HepG2 (cell line): ENCODE results near the gene PRR12. TPM values are rescaled to one million over a fixed set of nuclear protein-coding genes. Genes with fewer than 3 reads are reported as not detected.
A peak's percentile ranks its signal among the peaks of the same experiment; 100 is the strongest.

ENCODE experiments used
- ADNP ChIP-seq: sonication (generic); formaldehyde crosslinking; IDR thresholded peaks from 2 replicates; pipeline ENCODE4 v1.4.0; 2020; ENCODE audit warnings: missing genetic modification reagents
- ARID5B ChIP-seq: IDR thresholded peaks from 2 replicates; pipeline ENCODE4 v1.4.0; 2020; ENCODE audit warnings: mild to moderate bottlenecking, missing genetic modification reagents
- NCOR1 ChIP-seq: fragments of 200-600 bp; sonication (generic); IDR thresholded peaks from 2 replicates; pipeline ENCODE4 v1.7.0; 2017; ENCODE audit warnings: antibody characterized with exemption, low read length, borderline replicate concordance
- NR2C2 ChIP-seq: sonication (generic); formaldehyde crosslinking; IDR thresholded peaks from 2 replicates; pipeline ENCODE4 v1.4.0; 2020; ENCODE audit warnings: missing genetic modification reagents, mild to moderate bottlenecking, moderate library complexity, borderline replicate concordance
- RARG ChIP-seq: sonication (generic); formaldehyde crosslinking; IDR thresholded peaks from 2 replicates; pipeline ENCODE4 v1.4.0; 2020; ENCODE audit warnings: low read depth, mild to moderate bottlenecking, missing genetic modification reagents
- REL ChIP-seq: sonication (generic); formaldehyde crosslinking; conservative IDR thresholded peaks from 2 replicates; pipeline ENCODE4 v1.8.0; 2022; ENCODE audit warnings: mild to moderate bottlenecking, missing genetic modification reagents, moderate library complexity
- RXRA ChIP-seq: sonication (generic); formaldehyde crosslinking; IDR thresholded peaks from 2 replicates; pipeline ENCODE4 v1.5.1; 2020; ENCODE audit warnings: missing genetic modification reagents
- SMYD3 ChIP-seq: sonication (generic); formaldehyde crosslinking; IDR thresholded peaks from 2 replicates; pipeline ENCODE4 v1.8.1; 2023; ENCODE audit warnings: mild to moderate bottlenecking, missing genetic modification reagents
- SP1 ChIP-seq, 2 experiments: fragments of 450-650 bp in 1 of 2; sonication (generic) in 1 of 2; formaldehyde crosslinking in 1 of 2; IDR thresholded peaks; 2 replicates each; pipeline versions ENCODE4 v1.4.0 to v1.6.1; 2016 to 2020; ENCODE audit warnings: missing genetic modification reagents in 1 of 2
- ZBTB33 ChIP-seq: sonication (generic); formaldehyde crosslinking; IDR thresholded peaks from 2 replicates; pipeline ENCODE4 v1.4.0; 2020; ENCODE audit warnings: missing genetic modification reagents
- ZNF276 ChIP-seq: sonication (generic); formaldehyde crosslinking; IDR thresholded peaks from 2 replicates; pipeline ENCODE4 v1.4.0; 2020; ENCODE audit warnings: mild to moderate bottlenecking, low read depth, missing genetic modification reagents
- ZNF350 ChIP-seq: sonication (generic); formaldehyde crosslinking; IDR thresholded peaks from 2 replicates; pipeline ENCODE4 v1.4.0; 2020; ENCODE audit warnings: mild to moderate bottlenecking, low read depth, missing genetic modification reagents, borderline replicate concordance
- ZNF616 ChIP-seq: sonication (generic); formaldehyde crosslinking; IDR thresholded peaks from 2 replicates; pipeline ENCODE4 v1.5.0; 2020; ENCODE audit warnings: low read depth, mild to moderate bottlenecking, missing genetic modification reagents
- ZNF878 ChIP-seq: sonication (generic); formaldehyde crosslinking; IDR thresholded peaks from 2 replicates; pipeline ENCODE4 v1.8.1; 2023; ENCODE audit warnings: mild to moderate bottlenecking, missing genetic modification reagents, moderate library complexity
- polyA plus RNA-seq, 8 experiments: library from polyadenylated mRNA; depleted of rRNA in 3 of 8; stranded (reverse) in 7 of 8; unstranded in 1 of 8; fragments of >200 nt; fragmentation: Illumina TruSeq in 4 of 8; extraction: Trizol in 4 of 8; gene quantifications; 2 replicates each; pipeline versions ENCODE4 v1.2.1 to v1.2.3, GENCODE V29; 2011 to 2016; ENCODE audit warnings: low read depth in 4 of 8, missing spikeins in 1 of 8, mixed read lengths in 1 of 8; ENCODE audit not compliant: insufficient read depth in 1 of 8
- total RNA-seq, 5 experiments: library from RNA; depleted of rRNA; stranded (reverse); fragments of >200 nt; fragmentation: Illumina TruSeq; extraction: Trizol; gene quantifications; 2 replicates each; pipeline ENCODE4 v1.2.3, GENCODE V29; 2016; ENCODE audit warnings: low read depth in 1 of 5
- TF ChIP-seq, protein P1 (sequence below): sonication (generic); formaldehyde crosslinking; IDR thresholded peaks from 2 replicates; pipeline ENCODE4 v1.4.0; 2020; ENCODE audit warnings: mild to moderate bottlenecking, missing genetic modification reagents
- TF ChIP-seq, protein P2 (sequence below), 2 experiments: sonication (generic) in 1 of 2; formaldehyde crosslinking in 1 of 2; IDR thresholded peaks; 2 replicates each; pipeline versions ENCODE4 v1.4.0 to v1.6.1; 2018 to 2020; ENCODE audit warnings: missing genetic modification reagents in 2 of 2, borderline replicate concordance in 1 of 2, low read depth in 1 of 2, mild to moderate bottlenecking in 1 of 2, missing biosample characterization in 1 of 2

Gene PRR12
- total and polyA plus RNA-seq, 2 of the 13 experiments (the other 11 are each of a cell fraction or from before 2014, with no cell fraction given) = 0.62 to 1.5 TPM

DNA sequence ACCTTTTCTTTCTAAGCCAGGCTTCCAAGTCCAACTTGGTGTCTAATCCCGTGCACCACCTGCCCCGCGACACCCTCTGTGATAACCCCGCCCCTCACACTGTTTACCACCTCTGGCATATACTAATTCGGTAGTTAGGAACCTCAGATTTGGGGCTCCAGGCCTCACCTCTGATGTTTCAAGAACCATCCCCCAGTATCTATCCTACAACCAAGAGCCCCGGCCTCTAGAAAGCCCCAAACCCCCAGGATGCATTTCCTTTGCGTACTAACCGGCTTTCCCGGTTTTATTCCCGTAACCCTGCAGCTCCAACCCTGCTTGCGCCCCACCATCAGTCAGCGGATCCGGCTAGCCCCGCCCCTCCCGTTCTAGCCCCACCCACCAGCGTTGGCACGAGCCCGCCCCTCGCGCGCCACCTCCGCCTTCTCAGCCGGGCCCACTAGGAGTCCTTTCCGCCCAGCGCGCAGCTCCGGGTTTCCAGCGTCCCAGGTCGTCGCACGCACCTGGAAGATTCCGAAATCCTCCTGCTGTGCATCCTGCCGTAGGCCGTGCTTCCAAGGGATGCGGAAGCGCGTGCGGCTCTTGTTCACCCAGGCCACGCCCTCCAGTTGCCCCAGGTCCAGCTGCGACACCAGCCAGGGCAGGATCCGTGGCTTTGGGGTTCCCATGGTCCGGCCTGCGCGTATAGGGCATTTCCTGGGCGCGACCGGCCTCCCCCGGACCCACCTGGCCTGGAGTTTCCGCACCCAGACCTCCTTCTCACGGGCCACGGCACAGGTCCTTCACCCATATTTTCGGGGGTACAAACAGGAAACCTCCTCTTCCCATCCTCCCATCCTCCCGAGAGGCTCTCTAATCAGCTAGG lies 73.4 kb downstream of the PRR12 start (continued):
- TF ChIP-seq, protein P1, sequence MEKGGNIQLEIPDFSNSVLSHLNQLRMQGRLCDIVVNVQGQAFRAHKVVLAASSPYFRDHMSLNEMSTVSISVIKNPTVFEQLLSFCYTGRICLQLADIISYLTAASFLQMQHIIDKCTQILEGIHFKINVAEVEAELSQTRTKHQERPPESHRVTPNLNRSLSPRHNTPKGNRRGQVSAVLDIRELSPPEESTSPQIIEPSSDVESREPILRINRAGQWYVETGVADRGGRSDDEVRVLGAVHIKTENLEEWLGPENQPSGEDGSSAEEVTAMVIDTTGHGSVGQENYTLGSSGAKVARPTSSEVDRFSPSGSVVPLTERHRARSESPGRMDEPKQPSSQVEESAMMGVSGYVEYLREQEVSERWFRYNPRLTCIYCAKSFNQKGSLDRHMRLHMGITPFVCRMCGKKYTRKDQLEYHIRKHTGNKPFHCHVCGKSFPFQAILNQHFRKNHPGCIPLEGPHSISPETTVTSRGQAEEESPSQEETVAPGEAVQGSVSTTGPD (CRISPR knock-in tag) = no peak
- TF ChIP-seq RARG = no peak
- no peak for TF ChIP-seq SMYD3 (CRISPR knock-in tag)
- no peak for TF ChIP-seq ZNF350 (CRISPR knock-in tag)
- no peak for TF ChIP-seq NCOR1
- TF ChIP-seq ZNF616 = no peak
- 0 out of 2 replicates have a peak, but pooled peaks have one; percentile 25 for TF ChIP-seq ARID5B
- TF ChIP-seq ZNF878 (CRISPR knock-in tag) = no peak
- TF ChIP-seq, protein P2, sequence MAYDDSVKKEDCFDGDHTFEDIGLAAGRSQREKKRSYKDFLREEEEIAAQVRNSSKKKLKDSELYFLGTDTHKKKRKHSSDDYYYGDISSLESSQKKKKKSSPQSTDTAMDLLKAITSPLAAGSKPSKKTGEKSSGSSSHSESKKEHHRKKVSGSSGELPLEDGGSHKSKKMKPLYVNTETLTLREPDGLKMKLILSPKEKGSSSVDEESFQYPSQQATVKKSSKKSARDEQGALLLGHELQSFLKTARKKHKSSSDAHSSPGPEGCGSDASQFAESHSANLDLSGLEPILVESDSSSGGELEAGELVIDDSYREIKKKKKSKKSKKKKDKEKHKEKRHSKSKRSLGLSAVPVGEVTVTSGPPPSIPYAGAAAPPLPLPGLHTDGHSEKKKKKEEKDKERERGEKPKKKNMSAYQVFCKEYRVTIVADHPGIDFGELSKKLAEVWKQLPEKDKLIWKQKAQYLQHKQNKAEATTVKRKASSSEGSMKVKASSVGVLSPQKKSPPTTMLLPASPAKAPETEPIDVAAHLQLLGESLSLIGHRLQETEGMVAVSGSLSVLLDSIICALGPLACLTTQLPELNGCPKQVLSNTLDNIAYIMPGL (CRISPR knock-in tag; IDR thresholded peaks at IDR 0.05; ENCODE audit: borderline replicate concordance in 1 of 2, low read depth in 1 of 2) = peak in 1 of 2 experiments; percentile 44; a peak in 1 of 4 replicates
- TF ChIP-seq ZNF276 (CRISPR knock-in tag) = no peak
- 0 out of 2 replicates have a peak, but pooled peaks have one; percentile 40 for TF ChIP-seq ZBTB33 (CRISPR knock-in tag)
- TF ChIP-seq ADNP (CRISPR knock-in tag) = no peak
- TF ChIP-seq SP1 (IDR thresholded peaks at IDR 0.05) = no peak
- peak; percentile 61 for TF ChIP-seq SP1 (CRISPR knock-in tag; IDR thresholded peaks at IDR 0.05)
- peak; percentile 55; the same call in 1 of the 2 replicates for TF ChIP-seq RXRA (CRISPR knock-in tag)
- peak; percentile 58; the same call in 1 of the 2 replicates for TF ChIP-seq REL
- TF ChIP-seq NR2C2 (CRISPR knock-in tag) = no peak
